ENCODE data around the gene SUSD2.
A peak's percentile ranks its signal among the peaks of the same experiment; 100 is the strongest.
"Not testable (repeated sequence)": the region's sequence is repeated elsewhere in the genome, so short reads cannot be mapped to it uniquely, and the experiment has no call there.

SUSD2 gene

GRCh38 chr22:24181088-24181995 lies at the start of gene SUSD2:
Gene SUSD2, plus strand, starts transcription at chr22:24181487. Its CDS starts 33 bp downstream, at chr22:24181520.
- DNase-seq (ENCODE audit: low read depth): no peak

GRCh38 chr22:24133187-24133965 lies 47.9 kb upstream of the SUSD2 start:
- peak; percentile 31 for DNase-seq (ENCODE audit: low read depth)

- DNase-seq (ENCODE audit: low read depth): no peak
Measured at GRCh38 chr22:24134090-24134846, 47.0 kb upstream of the SUSD2 start.

GRCh38 chr22:24136533-24136932 lies 44.8 kb upstream of the SUSD2 start:
- not testable (repeated sequence) for DNase-seq (ENCODE audit: low read depth)

GRCh38 chr22:24137595-24137994 lies 43.7 kb upstream of the SUSD2 start:
- peak; percentile 88 for DNase-seq (ENCODE audit: low read depth)

- DNase-seq (ENCODE audit: low read depth): no peak
Measured at GRCh38 chr22:24138649-24139420, 42.5 kb upstream of the SUSD2 start.

- DNase-seq (ENCODE audit: low read depth): no peak
Measured at GRCh38 chr22:24140357-24140756, 40.9 kb upstream of the SUSD2 start.

- peak; percentile 36 for DNase-seq (ENCODE audit: low read depth)
Measured at GRCh38 chr22:24141586-24141985, 39.7 kb upstream of the SUSD2 start.

GRCh38 chr22:24142241-24142640 lies 39.0 kb upstream of the SUSD2 start:
- no peak for DNase-seq (ENCODE audit: low read depth)

- DNase-seq (ENCODE audit: low read depth): no peak
Measured at GRCh38 chr22:24142831-24143230, 38.5 kb upstream of the SUSD2 start.

GRCh38 chr22:24144056-24144777 lies 37.1 kb upstream of the SUSD2 start:
- no peak for DNase-seq (ENCODE audit: low read depth)

- no peak for DNase-seq (ENCODE audit: low read depth)
Measured at GRCh38 chr22:24144778-24145085, 36.6 kb upstream of the SUSD2 start.

- DNase-seq (ENCODE audit: low read depth): no peak
Measured at GRCh38 chr22:24145446-24146193, 35.7 kb upstream of the SUSD2 start.

- peak; percentile 78 for DNase-seq (ENCODE audit: low read depth)
Measured at GRCh38 chr22:24146194-24146616, 35.1 kb upstream of the SUSD2 start.

GRCh38 chr22:24146791-24147353 lies 34.4 kb upstream of the SUSD2 start:
- peak; percentile 64 for DNase-seq (ENCODE audit: low read depth)

GRCh38 chr22:24147666-24148065 lies 33.6 kb upstream of the SUSD2 start:
- DNase-seq (ENCODE audit: low read depth): no peak

GRCh38 chr22:24148266-24149197 lies 32.8 kb upstream of the SUSD2 start:
- no peak for DNase-seq (ENCODE audit: low read depth)

GRCh38 chr22:24149198-24149590 lies 32.1 kb upstream of the SUSD2 start:
- DNase-seq (ENCODE audit: low read depth): no peak

GRCh38 chr22:24153353-24153752 lies 27.9 kb upstream of the SUSD2 start:
- DNase-seq (ENCODE audit: low read depth): peak; percentile 47

All from iris pigment epithelial cell (primary cell).